GM18505 (cell line): ENCODE measurements around the gene MOGAT2.
"Not testable (repeated sequence)": the region's sequence is repeated elsewhere in the genome, so short reads cannot be mapped to it uniquely, and the experiment has no call there.

Experiments
- ATAC-seq: cut with Tn5 transposase; IDR thresholded peaks from one replicate; pipeline ENCODE4 v1.9.1; 2021; ENCODE audit not compliant: unreplicated experiment
- POLR2A ChIP-seq: IDR thresholded peaks from 4 replicates; pipeline ENCODE4 v1.6.1; 2011; ENCODE audit warnings: borderline replicate concordance; ENCODE audit not compliant: insufficient read depth, insufficient read length; ENCODE audit errors: extremely low read depth

MOGAT2 gene

GRCh38 chr11:75731095-75731494 lies 13.5 kb downstream of the MOGAT2 start:
- TF ChIP-seq POLR2A: no peak
- no peak for ATAC-seq

- no peak for TF ChIP-seq POLR2A
- no peak for ATAC-seq
These were observed 15.4 kb downstream of the MOGAT2 start for GRCh38 chr11:75733071-75733430.

- no peak for TF ChIP-seq POLR2A
- ATAC-seq: no peak
These were observed 15.9 kb downstream of the MOGAT2 start for GRCh38 chr11:75733431-75734107.

- TF ChIP-seq POLR2A: no peak
- ATAC-seq: no peak
These were observed 17.0 kb downstream of the MOGAT2 start for GRCh38 chr11:75734491-75735180.

GRCh38 chr11:75735181-75735845 lies 17.7 kb downstream of the MOGAT2 start:
- ATAC-seq: no peak
- no peak for TF ChIP-seq POLR2A

- no peak for TF ChIP-seq POLR2A
- no peak for ATAC-seq
These were observed 19.7 kb downstream of the MOGAT2 start for GRCh38 chr11:75737314-75737713.

- no peak for TF ChIP-seq POLR2A
- ATAC-seq: no peak
These were observed 23.0 kb downstream of the MOGAT2 start for GRCh38 chr11:75740681-75741080.

- ATAC-seq: not testable (repeated sequence)
These were observed 25.5 kb downstream of the MOGAT2 start for GRCh38 chr11:75743159-75743558.

GRCh38 chr11:75743711-75744563 lies 26.3 kb downstream of the MOGAT2 start:
- TF ChIP-seq POLR2A: no peak
- ATAC-seq: no peak

- no peak for TF ChIP-seq POLR2A
- no peak for ATAC-seq
These were observed 28.2 kb downstream of the MOGAT2 start for GRCh38 chr11:75745807-75746206.

GRCh38 chr11:75748729-75749273 lies 31.2 kb downstream of the MOGAT2 start:
- ATAC-seq: not testable (repeated sequence)

- not testable (repeated sequence) for ATAC-seq
These were observed 37.3 kb downstream of the MOGAT2 start for GRCh38 chr11:75754933-75755332.

GRCh38 chr11:75757651-75758050 lies 40.0 kb downstream of the MOGAT2 start:
- TF ChIP-seq POLR2A: no peak

GRCh38 chr11:75759832-75760231 lies 42.2 kb downstream of the MOGAT2 start:
- no peak for ATAC-seq
- no peak for TF ChIP-seq POLR2A

More at GRCh38 chr11:75757651-75758050, 40.0 kb downstream of the MOGAT2 start:
- no peak for ATAC-seq

- no peak for ATAC-seq
- TF ChIP-seq POLR2A: no peak
These were observed 42.6 kb downstream of the MOGAT2 start for GRCh38 chr11:75760243-75760642.
